ENCODE results near the gene CCDC88A.
"Not testable (repeated sequence)": the region's sequence is repeated elsewhere in the genome, so short reads cannot be mapped to it uniquely, and the experiment has no call there.

CCDC88A gene

DNA sequence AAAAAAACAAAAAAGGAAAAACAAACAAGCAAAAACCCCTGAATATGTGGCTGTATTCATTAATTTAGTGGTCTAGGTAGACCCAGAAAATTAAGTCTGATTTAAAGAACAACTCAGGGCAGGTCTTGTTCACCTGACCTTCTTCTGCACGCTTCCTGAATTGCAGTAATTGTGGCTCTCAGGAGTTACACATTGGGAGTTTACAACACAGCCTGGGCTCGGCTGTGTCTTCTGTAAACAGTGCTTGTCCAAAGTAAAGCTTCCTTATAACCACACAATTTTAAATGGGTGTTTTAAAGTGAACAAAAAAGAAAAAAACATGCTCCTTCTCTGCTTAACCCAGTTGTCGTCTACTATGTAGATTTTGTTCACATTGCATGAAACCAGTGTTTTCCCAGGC lies 142.3 kb downstream of the CCDC88A start:
- Mint-ChIP-seq H3K27ac (no peak overlapping the region), H3K27me3 (ENCODE audit: low read depth) (peaks cover 5% of the 10 kb centered on the region), H3K4me1 (ENCODE audit: low read depth) (peaks cover 4% of the 10 kb centered on the region), H3K4me3 (no peak overlapping the region), H3K36me3 (ENCODE audit: low read depth) (no peaks in the 10 kb centered on the region), H3K9me3 (no peaks in the 10 kb centered on the region)

DNA sequence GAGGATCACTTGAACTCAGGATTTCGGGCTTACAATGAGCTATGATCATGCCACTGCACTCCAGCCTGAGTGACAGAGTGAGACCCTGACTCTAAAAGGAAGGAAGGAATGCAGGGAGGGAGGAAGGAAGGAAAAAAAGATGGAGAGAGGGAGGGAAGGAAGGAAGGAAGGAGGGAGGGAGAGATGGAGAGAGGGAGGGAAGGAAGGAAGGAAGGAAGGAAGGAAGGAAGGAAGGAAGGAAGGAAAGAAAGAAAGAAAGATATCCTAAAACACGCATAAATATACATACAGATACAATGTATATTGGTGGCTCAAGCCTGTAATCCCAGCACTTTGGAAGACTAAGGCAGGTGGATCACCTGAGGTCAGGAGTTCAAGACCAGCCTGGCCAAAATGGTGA lies 145.3 kb downstream of the CCDC88A start:
- H3K27ac Mint-ChIP-seq: not testable (repeated sequence)

DNA sequence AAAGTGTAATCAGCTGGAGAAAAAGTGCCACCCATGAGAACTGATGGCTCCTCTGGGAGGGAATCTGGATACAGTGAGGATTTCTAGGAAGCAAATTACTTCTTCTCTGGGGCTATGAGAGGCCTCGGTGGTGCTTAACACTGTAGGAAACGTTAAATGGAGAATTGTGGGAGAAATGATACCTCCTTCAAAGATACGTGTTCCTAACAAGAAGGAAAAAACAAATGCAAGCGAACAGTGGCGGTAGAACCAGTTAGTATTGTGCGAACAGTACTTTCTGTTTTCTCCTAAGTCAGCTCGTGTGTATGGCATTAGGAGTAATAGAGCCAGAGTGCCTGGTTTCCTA lies 150.0 kb downstream of the CCDC88A start:
- H3K4me1 Mint-ChIP-seq (ENCODE audit: low read depth): peaks cover 12% of the 10 kb centered on the region
- peak overlapping the region; percentile 94 for H3K27ac Mint-ChIP-seq
- H3K27me3 Mint-ChIP-seq (ENCODE audit: low read depth): no peaks in the 10 kb centered on the region
- no peaks in the 10 kb centered on the region for H3K9me3 Mint-ChIP-seq
- H3K36me3 Mint-ChIP-seq (ENCODE audit: low read depth): no peaks in the 10 kb centered on the region
- peak overlapping the region; percentile 100 for H3K4me3 Mint-ChIP-seq

More for the DNA sequence above, 145.3 kb downstream of the CCDC88A start:
- peaks cover 10% of the 10 kb centered on the region for H3K4me1 Mint-ChIP-seq (ENCODE audit: low read depth)
- not testable (repeated sequence) for H3K9me3 Mint-ChIP-seq; H3K4me3 Mint-ChIP-seq; H3K27me3 Mint-ChIP-seq (ENCODE audit: low read depth); H3K36me3 Mint-ChIP-seq (ENCODE audit: low read depth)

DNA sequence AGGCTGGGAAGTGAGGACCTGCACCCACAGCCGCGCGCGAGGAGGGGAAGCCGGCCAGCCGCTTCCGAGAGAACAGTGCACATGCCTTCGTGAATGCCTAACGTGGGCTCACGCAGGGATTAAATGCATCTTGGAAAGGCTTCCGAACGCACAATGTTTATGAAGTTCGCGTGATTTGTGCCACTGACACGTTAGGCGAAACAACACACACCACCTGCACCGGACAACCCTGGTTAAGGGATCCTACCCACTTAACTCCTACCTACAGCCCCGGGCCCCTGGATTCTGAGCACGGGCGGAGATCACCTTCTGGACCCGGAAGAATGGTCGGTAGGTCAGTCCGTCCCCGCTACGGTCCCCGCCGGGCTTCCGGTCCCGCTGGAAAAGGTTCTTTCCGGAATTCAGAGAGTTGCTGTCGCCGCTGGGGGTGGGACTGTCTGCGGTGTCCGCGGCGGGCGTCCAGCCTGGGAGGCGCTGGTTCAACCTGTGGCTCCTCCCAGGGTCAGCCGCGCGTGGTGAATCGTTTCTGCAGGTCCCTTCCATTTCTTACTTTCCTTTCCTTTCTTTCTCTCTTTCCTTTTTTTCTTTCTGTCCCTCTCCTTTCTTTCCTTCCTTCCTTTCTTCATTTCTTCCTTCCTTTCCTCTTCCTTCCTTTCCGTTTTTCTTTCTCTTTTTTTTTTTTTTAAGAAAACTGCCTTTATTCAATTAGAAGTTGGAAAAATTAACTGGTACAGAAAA lies 150.6 kb downstream of the CCDC88A start, which contains the start of gene MTIF2:
Gene MTIF2, minus strand, starts transcription at position 325 of the 738 bp plus-strand sequence. CDS start 5,373 bp downstream, outside the sequence.
- peaks cover 3% of the 10 kb centered on the region for H3K36me3 Mint-ChIP-seq (ENCODE audit: low read depth)
- H3K27ac Mint-ChIP-seq: peak within 1 kb of the TSS; percentile 94
- no peaks in the 10 kb centered on the region for H3K27me3 Mint-ChIP-seq (ENCODE audit: low read depth)
- peaks cover 12% of the 10 kb centered on the region for H3K4me1 Mint-ChIP-seq (ENCODE audit: low read depth)
- peak within 1 kb of the TSS; percentile 100 for H3K4me3 Mint-ChIP-seq
- H3K9me3 Mint-ChIP-seq: no peaks in the 10 kb centered on the region

DNA sequence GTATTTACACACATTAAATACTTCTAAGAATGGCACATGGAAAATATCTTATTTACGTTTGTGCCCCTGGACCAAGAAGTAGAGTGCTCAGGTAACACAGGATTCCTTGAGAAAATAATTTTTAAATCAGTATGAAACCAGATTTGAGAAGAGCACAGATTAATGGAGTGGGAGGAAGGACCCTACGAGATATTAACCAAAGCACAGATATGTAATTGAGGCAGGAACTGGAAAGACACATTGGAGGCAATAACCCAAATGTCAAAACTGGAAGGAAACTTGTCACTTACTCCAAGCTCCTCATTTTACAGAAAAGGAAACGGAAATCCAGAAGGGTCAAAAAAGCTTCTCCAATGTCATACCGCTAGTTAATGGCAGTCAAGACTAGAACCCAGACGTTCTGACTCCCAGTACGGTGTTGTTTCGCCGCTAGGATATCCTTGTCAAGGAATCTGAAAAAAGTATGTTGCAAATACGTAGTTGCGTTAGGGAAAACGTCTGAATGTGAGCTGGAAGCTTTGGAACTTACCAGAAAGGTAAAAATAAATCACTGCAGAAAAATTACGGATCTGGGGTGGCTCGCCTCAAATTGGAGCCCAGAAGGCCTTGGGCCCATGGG lies 151.3 kb downstream of the CCDC88A start:
- Mint-ChIP-seq H3K27ac (peak overlapping the region; percentile 94), H3K4me1 (ENCODE audit: low read depth) (peaks cover 12% of the 10 kb centered on the region), H3K9me3 (no peaks in the 10 kb centered on the region), H3K4me3 (peak overlapping the region; percentile 100), H3K27me3 (ENCODE audit: low read depth) (no peaks in the 10 kb centered on the region), H3K36me3 (ENCODE audit: low read depth) (peaks cover 3% of the 10 kb centered on the region)

DNA sequence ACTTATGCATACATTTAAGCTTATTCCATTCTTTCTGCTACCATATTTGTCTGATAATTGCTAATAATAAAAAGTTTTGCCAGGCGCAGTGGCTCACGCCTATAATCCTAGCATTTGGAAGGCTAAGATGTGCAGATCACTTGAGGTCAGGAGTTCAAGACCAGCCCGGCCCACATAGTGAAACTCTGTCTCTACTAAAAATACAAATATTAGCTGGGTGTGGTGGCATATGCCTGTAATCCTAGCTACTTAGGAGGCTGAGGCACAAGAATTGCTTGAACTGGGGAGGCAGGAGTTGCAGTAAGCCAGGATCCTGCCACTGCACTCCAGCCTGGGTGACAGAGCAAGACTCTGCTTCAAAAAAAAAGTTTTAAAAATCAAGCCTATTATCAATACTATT lies 160.1 kb downstream of the CCDC88A start:
- not testable (repeated sequence) for H3K4me3 Mint-ChIP-seq; H3K4me1 Mint-ChIP-seq (ENCODE audit: low read depth); H3K27me3 Mint-ChIP-seq (ENCODE audit: low read depth); H3K27ac Mint-ChIP-seq; H3K9me3 Mint-ChIP-seq; H3K36me3 Mint-ChIP-seq (ENCODE audit: low read depth)

DNA sequence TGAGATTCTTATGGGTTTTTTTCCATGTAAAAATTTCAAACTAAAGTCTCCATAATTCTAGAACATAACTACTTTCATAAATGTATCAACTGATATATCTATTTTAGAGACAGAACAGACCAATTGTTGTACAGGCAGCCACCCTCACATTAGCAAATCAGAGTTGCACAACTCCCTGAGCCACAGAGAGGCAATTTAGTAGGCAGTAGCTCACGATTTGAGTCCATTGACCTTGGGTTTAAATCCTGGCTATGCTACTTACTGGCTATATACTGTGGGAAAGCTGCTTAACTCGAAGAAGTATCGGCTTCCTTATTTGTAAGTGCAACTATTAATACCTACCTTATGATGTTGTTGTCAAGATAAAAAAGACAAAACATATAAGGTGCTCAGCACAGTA lies 166.8 kb downstream of the CCDC88A start:
- Mint-ChIP-seq H3K9me3 (no peaks in the 10 kb centered on the region), H3K4me3 (no peak overlapping the region), H3K27me3 (ENCODE audit: low read depth) (no peaks in the 10 kb centered on the region), H3K36me3 (ENCODE audit: low read depth) (peaks cover 17% of the 10 kb centered on the region), H3K4me1 (ENCODE audit: low read depth) (no peaks in the 10 kb centered on the region), H3K27ac (no peak overlapping the region)

DNA sequence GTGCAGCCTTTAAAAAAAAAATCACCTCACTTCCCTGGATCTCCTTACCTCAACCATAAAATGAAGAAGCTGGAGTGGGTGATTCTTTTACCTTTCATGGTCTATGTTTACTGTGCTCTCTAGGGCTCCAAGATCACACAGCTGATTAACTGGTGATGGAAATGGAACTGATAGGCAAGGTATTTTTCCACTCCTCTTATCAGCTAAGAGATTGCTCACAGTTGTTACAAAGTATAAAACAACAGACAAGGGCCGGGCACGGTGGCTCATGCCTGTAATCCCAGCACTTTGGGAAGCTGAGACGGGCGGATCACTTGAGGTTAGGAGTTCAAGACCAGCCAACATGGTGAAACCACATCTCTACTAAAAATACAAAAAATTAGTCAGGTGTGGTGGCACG lies 172.6 kb downstream of the CCDC88A start:
- H3K4me1 Mint-ChIP-seq (ENCODE audit: low read depth): peaks cover 3% of the 10 kb centered on the region
- H3K36me3 Mint-ChIP-seq (ENCODE audit: low read depth): peaks cover 11% of the 10 kb centered on the region
- no peak overlapping the region for H3K4me3 Mint-ChIP-seq
- no peak overlapping the region for H3K27ac Mint-ChIP-seq
- no peaks in the 10 kb centered on the region for H3K27me3 Mint-ChIP-seq (ENCODE audit: low read depth)
- no peaks in the 10 kb centered on the region for H3K9me3 Mint-ChIP-seq

DNA sequence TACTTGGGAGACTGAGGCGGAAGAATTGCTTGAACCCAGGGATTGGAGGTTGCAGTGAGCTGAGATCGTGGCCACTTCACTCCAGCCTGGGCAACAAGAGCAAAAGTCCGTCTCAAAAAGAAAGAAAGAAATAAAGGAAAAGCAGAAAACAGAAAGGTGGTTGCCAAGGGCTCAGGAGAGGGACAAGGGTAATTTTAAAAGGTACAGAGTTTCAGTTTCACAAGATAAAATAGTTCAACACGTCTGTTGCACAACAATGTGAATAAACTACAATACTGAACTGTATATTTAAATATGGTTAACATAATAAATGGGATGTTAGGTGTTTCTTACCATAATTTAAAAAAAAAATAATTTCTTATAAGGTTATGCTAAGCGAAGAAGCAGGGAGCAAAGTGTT lies 174.2 kb downstream of the CCDC88A start:
- no peak overlapping the region for H3K27ac Mint-ChIP-seq
- peaks cover 3% of the 10 kb centered on the region for H3K4me1 Mint-ChIP-seq (ENCODE audit: low read depth)
- H3K9me3 Mint-ChIP-seq: no peaks in the 10 kb centered on the region
- peaks cover 11% of the 10 kb centered on the region for H3K36me3 Mint-ChIP-seq (ENCODE audit: low read depth)
- H3K4me3 Mint-ChIP-seq: no peak overlapping the region
- no peaks in the 10 kb centered on the region for H3K27me3 Mint-ChIP-seq (ENCODE audit: low read depth)

DNA sequence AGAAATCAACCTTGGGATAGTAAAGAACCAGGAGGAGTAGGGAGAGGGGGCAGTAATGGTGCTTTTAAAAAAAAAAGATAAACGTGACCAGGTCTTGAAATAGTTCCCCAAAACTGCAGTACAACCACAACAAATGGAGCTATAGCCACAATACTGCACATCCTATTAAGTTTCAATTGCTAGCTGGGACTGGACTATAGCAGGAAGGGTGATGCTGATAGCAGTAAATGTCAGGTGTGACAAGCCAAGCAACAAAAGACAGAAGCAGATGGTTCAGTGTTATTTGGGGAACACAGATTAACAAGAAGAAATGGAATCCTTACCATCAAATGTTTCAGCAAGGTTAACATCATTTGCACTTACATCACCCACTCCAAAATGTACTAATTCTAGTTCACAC lies 177.0 kb downstream of the CCDC88A start:
- Mint-ChIP-seq H3K27me3 (ENCODE audit: low read depth) (no peaks in the 10 kb centered on the region), H3K4me1 (ENCODE audit: low read depth) (peaks cover 3% of the 10 kb centered on the region), H3K27ac (no peak overlapping the region), H3K4me3 (no peak overlapping the region), H3K36me3 (ENCODE audit: low read depth) (peaks cover 17% of the 10 kb centered on the region), H3K9me3 (no peaks in the 10 kb centered on the region)

DNA sequence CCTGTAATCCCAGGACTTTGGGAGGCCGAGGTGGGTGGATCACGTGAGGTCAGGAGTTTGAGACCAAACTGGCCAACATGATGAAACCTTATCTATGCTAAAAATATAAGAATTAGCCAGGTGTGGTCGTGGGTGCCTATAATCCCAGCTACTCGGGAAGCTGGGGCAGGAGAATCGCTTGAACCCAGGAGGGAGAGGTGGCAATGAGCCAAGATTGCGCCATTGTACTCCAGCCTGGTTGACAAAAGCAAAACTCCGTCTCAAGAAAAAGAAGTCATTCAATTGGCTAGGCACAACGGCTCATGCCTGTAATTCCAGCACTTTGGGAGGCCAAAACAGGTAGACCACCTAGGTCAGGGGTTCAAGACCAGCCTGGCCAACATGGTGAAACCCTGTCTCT lies 178.1 kb downstream of the CCDC88A start:
- H3K36me3 Mint-ChIP-seq (ENCODE audit: low read depth): peaks cover 23% of the 10 kb centered on the region
- not testable (repeated sequence) for H3K4me1 Mint-ChIP-seq (ENCODE audit: low read depth); H3K27me3 Mint-ChIP-seq (ENCODE audit: low read depth); H3K27ac Mint-ChIP-seq; H3K4me3 Mint-ChIP-seq; H3K9me3 Mint-ChIP-seq

DNA sequence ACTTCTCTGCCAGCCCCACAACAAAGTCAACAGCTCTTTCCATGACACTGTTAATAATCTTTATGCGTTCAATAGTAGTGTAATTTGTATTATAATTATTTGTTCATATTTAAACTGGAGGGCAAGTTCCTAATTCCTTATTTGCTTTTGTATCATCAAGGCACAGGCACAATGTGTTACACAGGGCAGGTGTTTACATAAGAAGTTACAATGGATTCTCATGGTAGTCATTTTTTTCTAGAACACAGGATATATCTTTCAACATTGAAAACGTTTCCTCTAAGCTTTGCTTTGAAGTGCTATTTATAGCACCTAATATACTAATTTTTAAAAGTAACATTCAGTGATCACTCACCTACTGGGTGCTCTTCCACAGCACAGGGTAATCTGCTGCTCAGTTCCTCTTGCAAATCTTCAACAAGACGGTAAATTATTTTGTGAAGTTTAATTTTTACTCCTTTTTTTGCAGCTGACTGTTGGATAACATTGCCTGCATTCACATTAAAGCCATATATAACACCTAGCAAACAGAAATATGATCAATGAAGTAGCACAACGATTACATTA lies 179.9 kb downstream of the CCDC88A start:
- Mint-ChIP-seq H3K9me3 (no peaks in the 10 kb centered on the region), H3K4me3 (no peak overlapping the region), H3K4me1 (ENCODE audit: low read depth) (peaks cover 5% of the 10 kb centered on the region), H3K36me3 (ENCODE audit: low read depth) (peaks cover 35% of the 10 kb centered on the region), H3K27me3 (ENCODE audit: low read depth) (no peaks in the 10 kb centered on the region), H3K27ac (no peak overlapping the region)

Data from T-helper 1 cell treated with Interleukin-12 subunit alpha and Interleukin-12 subunit beta and Interleukin-4 antibody, amounts not matched to agents 30 μg/mL and 1 μg/mL, for 36 hours (primary cell).